ENCODE measurements around the gene PRAF2. TPM values are rescaled to one million over a fixed set of nuclear protein-coding genes. Genes with fewer than 3 reads are reported as not detected.

PRAF2 gene
- polyA plus RNA-seq, 3 donors from 2014 or later = 27.7 to 66.4 (median 36.3) TPM

- Mint-ChIP-seq H3K27ac (no peak overlapping the region), H3K4me3 (no peak overlapping the region), H3K4me1 (peaks cover 0 to 4% of the 10 kb centered on the region in 2 donors), H3K36me3 (no peaks in the 10 kb centered on the region), H3K27me3 (ENCODE audit: low read depth in 3 of 3) (peaks cover 0 to 4% (median 2%) of the 10 kb centered on the region in 3 donors), H3K9me3 (no peaks in the 10 kb centered on the region)
- DNase-seq = no peak
Observed at GRCh38 chrX:49067285-49068120, 6.3 kb downstream of the PRAF2 start.

DNA sequence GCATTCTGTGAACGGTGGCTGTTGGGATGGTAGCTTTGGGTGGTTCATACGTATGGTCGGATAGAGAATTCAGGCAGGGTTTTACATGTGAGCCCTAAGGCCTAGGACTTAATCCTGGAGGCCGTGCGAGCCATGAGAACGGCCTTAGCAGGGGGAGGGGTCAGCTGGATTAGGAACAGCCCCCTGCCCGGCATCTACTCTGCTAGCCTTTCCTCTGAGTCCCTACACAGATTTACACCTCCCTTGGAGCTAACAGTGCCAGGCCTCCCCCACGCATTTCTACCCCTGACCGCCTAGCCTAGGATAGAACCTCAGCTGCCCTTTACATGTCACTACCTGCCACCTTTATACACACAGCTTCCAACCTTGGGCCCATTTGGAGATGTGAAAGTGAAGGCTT lies 7.1 kb downstream of the PRAF2 start:
- H3K27ac Mint-ChIP-seq = no peak overlapping the region
- no peak for DNase-seq
- peaks cover 0 to 3% of the 10 kb centered on the region in 2 donors for H3K4me1 Mint-ChIP-seq
- H3K36me3 Mint-ChIP-seq = no peaks in the 10 kb centered on the region
- no peak overlapping the region for H3K4me3 Mint-ChIP-seq
- no peaks in the 10 kb centered on the region for H3K9me3 Mint-ChIP-seq
- peaks cover 0 to 6% (median 2%) of the 10 kb centered on the region in 3 donors for H3K27me3 Mint-ChIP-seq (ENCODE audit: low read depth in 3 of 3)

DNA sequence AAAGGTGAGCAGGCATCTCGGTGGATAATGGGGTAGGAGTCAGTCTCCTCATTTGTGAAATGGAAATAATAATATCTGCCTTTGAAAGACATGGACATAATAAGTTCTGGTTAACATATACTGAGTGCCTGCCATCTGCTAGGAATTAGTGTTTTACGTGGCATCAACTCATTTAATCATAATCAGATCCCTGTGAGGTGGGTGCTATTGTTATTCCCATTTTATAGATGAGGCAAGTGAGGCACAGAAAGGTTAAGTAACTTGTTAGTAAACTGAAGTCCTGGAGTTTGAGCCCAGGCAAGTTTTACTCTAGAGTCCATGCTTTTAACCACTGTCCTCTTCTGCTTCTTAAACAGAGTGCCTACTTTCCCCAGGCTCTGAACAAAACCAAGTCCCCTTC lies 7.5 kb downstream of the PRAF2 start:
- Mint-ChIP-seq H3K4me1 (peaks cover 0 to 3% of the 10 kb centered on the region in 2 donors), H3K36me3 (no peaks in the 10 kb centered on the region), H3K27me3 (ENCODE audit: low read depth in 3 of 3) (peaks cover 0 to 6% (median 2%) of the 10 kb centered on the region in 3 donors), H3K27ac (no peak overlapping the region), H3K9me3 (no peaks in the 10 kb centered on the region), H3K4me3 (no peak overlapping the region)
- DNase-seq = no peak

GRCh38 chrX:49064735-49065134 lies 9.1 kb downstream of the PRAF2 start:
- H3K4me1 Mint-ChIP-seq = no peaks in the 10 kb centered on the region
- no peak overlapping the region for H3K4me3 Mint-ChIP-seq
- no peak for DNase-seq
- peak overlapping the region in 1 of 6 donors; percentile 28 for H3K27ac Mint-ChIP-seq
- H3K36me3 Mint-ChIP-seq = no peaks in the 10 kb centered on the region
- H3K9me3 Mint-ChIP-seq = no peaks in the 10 kb centered on the region
- H3K27me3 Mint-ChIP-seq (ENCODE audit: low read depth in 3 of 3) = peaks cover 0 to 8% (median 2%) of the 10 kb centered on the region in 3 donors

DNA sequence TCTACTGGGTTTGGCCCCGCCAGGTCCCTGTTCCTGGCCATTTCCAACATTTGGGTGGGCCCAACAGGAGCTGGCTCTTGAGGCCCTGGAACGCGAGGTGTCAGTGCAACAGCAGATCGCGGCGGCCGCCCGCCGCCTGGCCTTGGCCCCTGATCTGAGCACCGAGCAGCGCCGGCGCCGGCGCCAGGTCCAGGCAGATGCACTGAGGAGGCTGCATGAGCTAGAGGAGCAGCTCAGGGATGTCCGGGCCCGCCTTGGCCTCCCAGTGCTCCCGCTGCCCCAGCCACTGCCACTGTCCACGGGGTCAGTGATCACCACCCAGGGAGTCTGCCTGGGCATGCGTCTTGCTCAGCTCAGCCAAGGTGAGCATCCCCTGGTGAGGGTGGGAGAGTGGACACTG lies 9.5 kb downstream of the PRAF2 start:
- Mint-ChIP-seq H3K9me3 (no peaks in the 10 kb centered on the region), H3K36me3 (no peaks in the 10 kb centered on the region), H3K27ac (no peak overlapping the region), H3K4me1 (no peaks in the 10 kb centered on the region), H3K27me3 (ENCODE audit: low read depth in 3 of 3) (peaks cover 0 to 8% (median 2%) of the 10 kb centered on the region in 3 donors), H3K4me3 (no peak overlapping the region)
- DNase-seq = no peak

- Mint-ChIP-seq H3K4me1 (no peaks in the 10 kb centered on the region), H3K36me3 (no peaks in the 10 kb centered on the region), H3K4me3 (no peak overlapping the region), H3K27me3 (ENCODE audit: low read depth in 3 of 3) (peaks cover 0 to 8% (median 2%) of the 10 kb centered on the region in 3 donors), H3K9me3 (no peaks in the 10 kb centered on the region), H3K27ac (no peak overlapping the region)
- DNase-seq = no peak
Observed at GRCh38 chrX:49063715-49064114, 10.1 kb downstream of the PRAF2 start.

DNA sequence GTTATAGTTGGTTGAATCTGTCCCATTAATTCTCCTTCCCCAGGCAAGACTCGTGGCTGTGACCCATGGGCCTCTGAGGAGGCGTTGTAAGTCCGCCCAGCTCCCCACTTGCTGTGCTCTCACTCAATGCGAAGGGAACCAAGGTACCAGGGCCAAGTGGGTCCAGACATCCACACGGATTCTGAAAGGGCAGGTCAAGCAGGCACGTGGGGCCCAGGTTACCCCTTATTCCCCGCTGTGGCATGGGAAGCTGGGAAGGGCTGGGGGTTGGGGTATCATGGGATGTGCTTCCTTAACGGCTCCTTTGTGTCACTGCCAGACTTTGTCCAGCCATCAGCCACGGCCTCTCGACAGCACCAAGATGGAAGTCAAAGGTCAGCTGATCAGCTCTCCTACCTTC lies 11.9 kb downstream of the PRAF2 start:
- H3K4me3 Mint-ChIP-seq = no peak overlapping the region
- no peak for DNase-seq
- no peaks in the 10 kb centered on the region for H3K9me3 Mint-ChIP-seq
- no peaks in the 10 kb centered on the region for H3K36me3 Mint-ChIP-seq
- H3K27ac Mint-ChIP-seq = no peak overlapping the region
- peaks cover 0 to 8% (median 2%) of the 10 kb centered on the region in 3 donors for H3K27me3 Mint-ChIP-seq (ENCODE audit: low read depth in 3 of 3)
- no peaks in the 10 kb centered on the region for H3K4me1 Mint-ChIP-seq

DNA sequence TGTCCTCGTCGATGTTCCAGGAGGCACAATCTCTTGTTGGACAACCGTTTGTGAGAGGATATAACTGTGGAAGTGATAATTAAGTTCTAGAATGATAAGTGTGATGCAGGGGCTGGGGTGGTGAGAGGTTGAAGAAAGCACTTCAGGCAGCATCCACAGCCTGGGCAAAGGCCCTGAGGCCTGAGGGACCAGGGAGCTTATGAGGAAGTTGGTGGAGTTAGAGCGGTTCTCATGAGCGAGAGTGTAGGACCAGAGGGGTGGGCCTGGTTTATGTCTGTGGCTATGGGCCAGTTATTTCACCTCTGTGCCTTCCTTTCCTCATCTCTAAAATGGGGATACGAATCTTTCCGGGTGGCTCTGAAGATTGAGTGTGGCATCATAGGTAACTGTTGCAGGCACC lies 12.3 kb downstream of the PRAF2 start:
- no peaks in the 10 kb centered on the region for H3K36me3 Mint-ChIP-seq
- no peaks in the 10 kb centered on the region for H3K9me3 Mint-ChIP-seq
- DNase-seq = no peak
- peaks cover 0 to 7% (median 2%) of the 10 kb centered on the region in 3 donors for H3K27me3 Mint-ChIP-seq (ENCODE audit: low read depth in 3 of 3)
- H3K4me1 Mint-ChIP-seq = no peaks in the 10 kb centered on the region
- H3K27ac Mint-ChIP-seq = peak overlapping the region in 1 of 6 donors; percentile 9
- H3K4me3 Mint-ChIP-seq = no peak overlapping the region

- H3K36me3 Mint-ChIP-seq = no peaks in the 10 kb centered on the region
- DNase-seq = no peak
- H3K9me3 Mint-ChIP-seq = no peaks in the 10 kb centered on the region
- peaks cover 0 to 6% (median 2%) of the 10 kb centered on the region in 3 donors for H3K27me3 Mint-ChIP-seq (ENCODE audit: low read depth in 3 of 3)
- no peak overlapping the region for H3K4me3 Mint-ChIP-seq
- H3K27ac Mint-ChIP-seq = peak overlapping the region in 2 of 6 donors; percentile 9 to 18
- peaks cover 0 to 1% of the 10 kb centered on the region in 2 donors for H3K4me1 Mint-ChIP-seq
Observed at GRCh38 chrX:49060914-49061313, 12.9 kb downstream of the PRAF2 start.

DNA sequence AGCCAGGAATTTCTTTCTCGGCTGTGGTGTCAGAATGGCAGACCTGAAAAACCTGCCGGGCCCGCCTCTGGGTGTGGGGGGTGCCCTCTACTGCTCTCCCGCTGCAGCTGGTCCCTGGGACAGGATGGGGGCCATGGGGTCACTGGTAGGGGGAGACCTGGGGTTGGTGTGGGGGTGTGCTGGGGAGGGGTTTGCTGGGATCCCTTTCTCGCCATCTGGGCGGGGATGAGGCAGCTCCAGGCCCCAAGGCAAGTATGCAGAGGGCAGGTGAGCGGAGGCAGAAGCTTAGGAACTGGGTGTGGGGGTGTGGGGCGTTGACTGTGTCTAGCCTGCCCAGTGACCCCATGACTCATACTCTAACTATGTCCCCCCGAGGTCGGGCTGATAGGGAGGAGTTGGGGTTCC lies 14.1 kb downstream of the PRAF2 start:
- no peak overlapping the region for H3K4me3 Mint-ChIP-seq
- H3K36me3 Mint-ChIP-seq = no peaks in the 10 kb centered on the region
- no peak for DNase-seq
- peaks cover 0 to 3% (median 2%) of the 10 kb centered on the region in 3 donors for H3K27me3 Mint-ChIP-seq (ENCODE audit: low read depth in 3 of 3)
- no peak overlapping the region for H3K27ac Mint-ChIP-seq
- peaks cover 8 to 13% of the 10 kb centered on the region in 2 donors for H3K4me1 Mint-ChIP-seq
- no peaks in the 10 kb centered on the region for H3K9me3 Mint-ChIP-seq

GRCh38 chrX:49059201-49059600 lies 14.6 kb downstream of the PRAF2 start:
- Mint-ChIP-seq H3K27me3 (ENCODE audit: low read depth in 3 of 3) (peaks cover under 1 to 3% (median 2%) of the 10 kb centered on the region in 3 donors), H3K36me3 (no peaks in the 10 kb centered on the region), H3K4me1 (peaks cover 11 to 17% of the 10 kb centered on the region in 2 donors), H3K9me3 (no peaks in the 10 kb centered on the region), H3K27ac (no peak overlapping the region), H3K4me3 (no peak overlapping the region)
- no peak for DNase-seq

DNA sequence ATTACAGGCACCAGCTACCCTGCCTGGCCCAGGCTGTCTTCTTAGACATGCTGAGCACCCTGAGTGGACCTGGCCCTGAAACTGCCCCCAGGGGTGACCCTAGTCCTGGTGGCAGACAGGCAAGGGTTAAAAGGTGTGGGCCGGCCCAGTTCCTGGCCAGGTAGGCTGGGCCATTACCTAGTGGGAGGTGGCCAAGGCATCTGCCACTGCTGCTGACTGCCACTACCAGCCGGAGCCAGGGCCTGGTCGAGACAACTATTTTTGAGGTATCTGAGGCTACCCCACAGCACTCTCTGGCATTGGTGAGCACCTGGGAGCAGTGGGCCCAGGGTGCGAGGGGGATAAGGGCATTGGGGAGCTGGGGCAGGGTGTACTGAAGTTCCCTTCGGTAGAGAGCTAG lies 15.0 kb downstream of the PRAF2 start, which contains the start of gene CCDC120:
Gene CCDC120, plus strand, starts transcription at position 206 of the 400 bp plus-strand sequence. CDS start 3,043 bp downstream, outside the sequence.
- Mint-ChIP-seq H3K9me3 (no peaks in the 10 kb centered on the region), H3K27me3 (ENCODE audit: low read depth in 3 of 3) (peaks cover 1 to 3% (median 2%) of the 10 kb centered on the region in 3 donors), H3K4me3 (no peak within 1 kb of the TSS), H3K4me1 (peaks cover 15 to 21% of the 10 kb centered on the region in 2 donors), H3K27ac (peak within 1 kb of the TSS in 1 of 6 donors; percentile 42), H3K36me3 (no peaks in the 10 kb centered on the region)
- DNase-seq = no peak

- H3K4me3 Mint-ChIP-seq = peak overlapping the region; percentile 70 to 90 (median 76)
- H3K27me3 Mint-ChIP-seq (ENCODE audit: low read depth in 3 of 3) = peaks cover 0 to 3% (median 1%) of the 10 kb centered on the region in 3 donors
- H3K27ac Mint-ChIP-seq = peak overlapping the region; percentile 63 to 91 (median 80)
- H3K36me3 Mint-ChIP-seq = no peaks in the 10 kb centered on the region
- no peaks in the 10 kb centered on the region for H3K9me3 Mint-ChIP-seq
- H3K4me1 Mint-ChIP-seq = peaks cover 23 to 30% of the 10 kb centered on the region in 2 donors
- no peak for DNase-seq
Observed at GRCh38 chrX:49054073-49054762, 19.6 kb downstream of the PRAF2 start.

Measured in immature natural killer cell (primary cell).